AML-193 (cell line): ENCODE measurements around the gene RMND5A.
"Not testable (repeated sequence)": the region's sequence is repeated elsewhere in the genome, so short reads cannot be mapped to it uniquely, and the experiment has no call there.

ENCODE experiments used
- DNase-seq, 2 experiments: peaks; one replicate each; lab custom pipeline; 2025; lab: John Stamatoyannopoulos, UW

Gene RMND5A, protein sequence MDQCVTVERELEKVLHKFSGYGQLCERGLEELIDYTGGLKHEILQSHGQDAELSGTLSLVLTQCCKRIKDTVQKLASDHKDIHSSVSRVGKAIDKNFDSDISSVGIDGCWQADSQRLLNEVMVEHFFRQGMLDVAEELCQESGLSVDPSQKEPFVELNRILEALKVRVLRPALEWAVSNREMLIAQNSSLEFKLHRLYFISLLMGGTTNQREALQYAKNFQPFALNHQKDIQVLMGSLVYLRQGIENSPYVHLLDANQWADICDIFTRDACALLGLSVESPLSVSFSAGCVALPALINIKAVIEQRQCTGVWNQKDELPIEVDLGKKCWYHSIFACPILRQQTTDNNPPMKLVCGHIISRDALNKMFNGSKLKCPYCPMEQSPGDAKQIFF

DNA sequence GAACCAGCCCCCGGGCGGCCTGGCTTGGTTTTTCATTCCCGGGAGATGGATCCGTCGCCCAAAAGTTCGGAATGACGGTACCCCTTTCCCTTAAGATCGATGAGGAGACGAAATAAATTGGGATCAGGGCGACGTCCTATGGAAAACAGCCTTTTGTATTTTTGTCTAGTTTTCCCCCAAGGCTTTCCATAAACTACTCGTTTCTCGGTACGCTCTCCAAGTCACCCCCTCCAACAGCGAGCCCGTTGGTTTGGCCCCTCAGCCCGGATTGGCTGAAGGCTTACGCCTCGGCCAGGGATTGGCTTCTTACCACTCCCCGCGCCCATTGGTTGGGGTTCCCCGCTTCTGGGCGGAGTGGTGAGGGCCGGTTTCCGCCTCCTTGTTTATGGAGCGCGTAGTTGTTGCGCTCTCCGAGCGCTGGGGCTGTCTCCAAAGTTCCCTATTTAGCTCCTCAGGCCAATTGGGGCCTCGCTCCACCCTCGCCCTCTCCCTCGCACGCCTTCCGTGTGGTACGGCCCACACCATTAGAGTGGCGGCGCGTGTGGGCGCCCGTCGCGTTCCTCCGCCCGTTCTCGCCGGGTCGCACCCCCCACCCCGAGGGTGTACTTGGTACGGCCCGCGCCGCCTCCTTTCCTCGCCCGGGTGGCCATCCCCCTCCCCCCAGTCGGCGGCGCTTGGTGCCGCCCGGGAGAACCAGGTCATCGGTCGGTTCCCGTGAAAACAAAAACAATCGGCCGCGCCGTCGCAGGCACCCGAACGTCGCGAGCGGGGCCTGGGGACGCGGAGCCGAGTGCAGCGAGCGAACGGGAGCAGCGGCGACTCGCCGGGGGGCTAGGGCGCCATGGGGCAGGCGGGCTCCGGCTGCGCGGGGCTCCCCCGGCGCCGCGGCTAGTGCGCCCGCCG is at the start of gene RMND5A:
TSS of gene RMND5A (plus strand) at position 655 of the 903 bp plus-strand sequence. CDS start 377 bp downstream, outside the sequence.
- DNase-seq, result peak; percentile 68 to 70

DNA sequence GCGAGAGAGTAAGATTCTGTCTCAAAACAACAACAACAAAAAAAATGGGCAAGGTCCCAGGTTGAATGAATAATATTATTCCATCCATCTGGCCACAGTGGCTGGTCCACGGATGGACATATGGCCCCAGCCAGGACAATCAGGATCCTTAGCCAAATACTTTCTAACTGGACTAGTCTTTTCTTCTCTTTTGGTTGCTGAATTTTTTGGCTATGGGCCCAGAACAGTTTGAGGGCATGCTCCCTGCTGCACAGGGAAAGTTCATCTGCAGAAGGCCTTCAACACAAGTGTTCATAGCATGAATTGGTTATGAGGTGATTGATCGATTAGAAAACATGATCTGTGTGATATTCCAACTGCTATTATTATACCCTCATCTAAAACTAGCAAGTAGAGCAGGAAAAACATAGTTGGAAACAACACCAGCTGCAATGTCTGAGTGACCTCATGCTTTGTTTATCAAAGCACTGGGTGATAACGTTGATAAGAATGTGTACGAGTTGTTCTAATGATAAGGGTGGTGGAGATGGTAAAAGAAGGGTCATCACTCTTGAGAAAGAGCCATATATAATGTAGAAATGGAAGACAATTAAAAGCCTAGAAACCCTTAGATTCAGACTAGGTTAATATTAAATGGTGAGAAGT is 48.6 kb upstream of the RMND5A start:
- no peak for DNase-seq

GRCh38 chr2:86672027-86672545 is 48.0 kb upstream of the RMND5A start:
- no peak for DNase-seq

DNA sequence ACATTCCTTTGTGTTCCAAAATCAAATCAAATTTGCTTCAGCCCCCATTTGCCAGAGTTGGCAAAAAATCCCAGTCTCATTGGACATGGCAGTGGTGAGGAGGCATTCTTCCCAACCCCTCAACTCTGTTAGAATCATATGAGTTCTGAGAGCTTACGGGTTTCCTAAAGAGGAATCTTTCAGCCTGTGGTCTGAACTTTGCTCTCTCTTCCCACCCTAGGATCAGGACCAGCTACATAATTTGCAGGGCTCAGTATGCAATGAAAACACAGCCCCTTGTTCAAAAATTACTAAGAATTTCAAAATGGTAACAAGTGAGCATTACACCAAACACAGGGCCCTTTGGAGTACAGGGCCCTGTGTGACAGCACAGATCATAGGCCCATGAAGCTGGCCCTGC is 47.1 kb upstream of the RMND5A start:
- DNase-seq, result no peak

- DNase-seq, result no peak
These were observed 46.0 kb upstream of the RMND5A start for GRCh38 chr2:86673986-86674670.

GRCh38 chr2:86675104-86675503 is 45.0 kb upstream of the RMND5A start:
- DNase-seq, result no peak

GRCh38 chr2:86675511-86676015 is 44.5 kb upstream of the RMND5A start:
- DNase-seq, result no peak

- no peak for DNase-seq
These were observed 42.3 kb upstream of the RMND5A start for GRCh38 chr2:86677816-86678215.

GRCh38 chr2:86679036-86679435 is 41.1 kb upstream of the RMND5A start:
- DNase-seq, result no peak

- no peak for DNase-seq
These were observed 34.7 kb upstream of the RMND5A start for GRCh38 chr2:86685351-86685750.

GRCh38 chr2:86686460-86686859 is 33.6 kb upstream of the RMND5A start:
- no peak for DNase-seq

GRCh38 chr2:86686905-86687304 is 33.2 kb upstream of the RMND5A start:
- no peak for DNase-seq

DNA sequence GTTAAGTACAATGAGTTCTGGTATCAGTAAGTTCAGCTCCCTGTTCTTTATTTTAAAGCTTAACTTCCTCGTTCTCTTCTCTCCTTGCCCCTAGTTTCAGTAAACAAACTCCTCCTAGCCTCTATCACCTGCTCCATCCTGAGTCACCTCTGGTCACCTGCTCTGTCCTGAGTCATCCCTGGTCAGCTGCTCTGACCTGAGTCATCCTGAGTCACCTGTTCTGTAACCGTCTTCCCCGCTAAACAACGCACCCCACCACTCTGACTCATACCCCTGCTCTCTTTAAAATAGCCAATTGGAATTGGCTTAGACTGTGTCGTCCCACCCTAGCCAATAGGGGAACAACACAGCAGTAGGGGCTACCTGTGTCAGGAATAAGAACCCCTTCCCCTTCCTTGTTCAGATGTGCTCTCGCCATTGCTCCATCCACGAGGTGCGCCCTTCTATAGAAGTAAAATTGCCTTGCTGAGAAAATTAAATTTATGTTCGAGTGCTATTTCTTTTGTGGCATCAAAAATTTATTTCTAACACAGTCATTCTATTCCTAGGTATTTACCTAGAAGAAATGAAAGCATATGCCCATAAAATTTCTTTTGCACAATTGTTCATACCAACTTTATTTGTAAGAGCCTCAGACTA is 24.9 kb upstream of the RMND5A start:
- DNase-seq, result no peak

- no peak for DNase-seq
These were observed 22.5 kb upstream of the RMND5A start for GRCh38 chr2:86697551-86698104.

- no peak for DNase-seq
These were observed 19.4 kb upstream of the RMND5A start for GRCh38 chr2:86700690-86701089.

GRCh38 chr2:86703704-86704361 is 16.3 kb upstream of the RMND5A start:
- no peak for DNase-seq

- DNase-seq, result no peak
These were observed 15.6 kb upstream of the RMND5A start for GRCh38 chr2:86704459-86704971.

DNA sequence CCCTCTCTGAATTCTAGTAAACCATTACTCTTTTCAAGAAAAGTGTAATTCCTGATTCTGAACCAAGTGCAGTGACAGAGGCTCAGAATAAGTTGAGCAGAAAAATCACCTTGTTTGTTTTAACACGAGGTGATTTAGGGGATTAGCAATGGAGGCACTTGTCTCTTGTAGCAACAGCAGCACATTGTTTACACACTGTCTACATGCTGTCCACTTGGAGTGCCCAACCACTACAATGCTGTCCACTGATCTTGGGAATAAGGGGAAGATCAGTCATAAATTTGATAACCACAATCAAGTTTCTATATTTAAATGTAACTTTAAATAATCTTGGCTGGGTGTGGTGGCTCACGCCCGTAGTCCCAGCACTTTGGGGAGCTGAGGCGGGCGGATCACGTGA is 13.9 kb upstream of the RMND5A start:
- DNase-seq, result no peak

- DNase-seq, result no peak
These were observed 13.2 kb upstream of the RMND5A start for GRCh38 chr2:86706935-86707334.

- not testable (repeated sequence) for DNase-seq
These were observed 12.0 kb upstream of the RMND5A start for GRCh38 chr2:86708126-86708525.
